ENCODE data around the gene MAP3K5. TPM values are rescaled to one million over a fixed set of nuclear protein-coding genes. Genes with fewer than 3 reads are reported as not detected.
"Not testable (repeated sequence)": the region's sequence is repeated elsewhere in the genome, so short reads cannot be mapped to it uniquely, and the experiment has no call there.

Gene MAP3K5
- polyA plus RNA-seq, 3 donors: 9.6 to 12.0 (median 11.1) TPM

GRCh38 chr6:136584290-136584689 lies 208.0 kb downstream of the MAP3K5 start:
- not testable (repeated sequence) for DNase-seq
- intact Hi-C loops (cut with micrococcal nuclease): loop anchor here (10.0 kb wide), 2 partner anchors 61 to 211 kb away; partner anchors contain the start of gene MAP3K5 (in 1 of the 2)
- WGBS (ENCODE audit: insufficient coverage): 100% methylated on average over 2 of the region's 5 CpGs

GRCh38 chr6:136582711-136583471 lies 209.4 kb downstream of the MAP3K5 start:
- H3K27ac Mint-ChIP-seq: peak overlapping the region; percentile 91 to 97 (median 94)
- intact Hi-C loops (cut with micrococcal nuclease): loop anchor here (10.0 kb wide), 2 partner anchors 62 to 212 kb away; partner anchors contain the start of gene MAP3K5 (in 1 of the 2)
- Histone ChIP-seq H3K27ac (ENCODE audit: low read depth in 1 of 2, low read length in 2 of 2) (peak overlapping the region; percentile 65 to 90), H3K27me3 (ENCODE audit: control insufficient read depth in 2 of 2, insufficient read depth in 2 of 2, low read length in 2 of 2) (no peaks in the 10 kb centered on the region), H3K4me3 (replicated peaks in 1 of 3; ENCODE audit: low read depth in 2 of 3, low read length in 3 of 3) (no peak overlapping the region), H3K4me1 (ENCODE audit: control insufficient read depth in 1 of 2, insufficient read depth in 2 of 2, low read length in 2 of 2) (peaks cover 0 to 3% of the 10 kb centered on the region in 2 donors), H3K36me3 (replicated peaks in 1 of 2; ENCODE audit: control insufficient read depth in 1 of 2, insufficient read depth in 2 of 2, low read length in 2 of 2) (peaks cover 80 to 97% of the 10 kb centered on the region in 2 donors), H3K9ac (ENCODE audit: insufficient read depth, low read length, poor library complexity, severe bottlenecking) (peak overlapping the region; percentile 16), H4K20me1 (ENCODE audit: insufficient read depth, low read length) (no peaks in the 10 kb centered on the region), H3K4me2 (replicated peaks; ENCODE audit: extremely low read depth, low read length, poor library complexity, severe bottlenecking) (no peak overlapping the region), H3K79me2 (ENCODE audit: insufficient read depth, low read length) (no peaks in the 10 kb centered on the region), H2AFZ (ENCODE audit: insufficient read depth, low read depth, low read length, poor library complexity, severe bottlenecking) (no peak overlapping the region), H3K9me3 (replicated peaks in 1 of 2; ENCODE audit: control insufficient read depth in 1 of 2, insufficient read depth in 1 of 2, low read length in 2 of 2) (no peaks in the 10 kb centered on the region)
- no peaks in the 10 kb centered on the region for H3K27me3 Mint-ChIP-seq (ENCODE audit: low read depth in 3 of 3)
- peaks cover 73 to 86% of the 10 kb centered on the region in 2 donors for H3K36me3 Mint-ChIP-seq
- no CpG with 5 or more reads among the region's 3 CpGs for WGBS (ENCODE audit: insufficient coverage)
- peaks cover 2% of the 10 kb centered on the region for H3K4me1 Mint-ChIP-seq
- DNase-seq: peak; percentile 67 to 88 (median 81)
- peak; percentile 78 for TF ChIP-seq CTCF (IDR thresholded peaks at IDR 0.05)
- H3K9me3 Mint-ChIP-seq: peaks cover 0 to 3% (median 0%) of the 10 kb centered on the region in 7 donors
- no peak overlapping the region for H3K4me3 Mint-ChIP-seq

More at GRCh38 chr6:136584290-136584689, 208.0 kb downstream of the MAP3K5 start:
- not testable (repeated sequence) for H3K4me3 ChIP-seq (replicated peaks in 1 of 3; ENCODE audit: low read depth in 2 of 3, low read length in 3 of 3); H3K9me3 Mint-ChIP-seq; H3K9me3 ChIP-seq (replicated peaks in 1 of 2; ENCODE audit: control insufficient read depth in 1 of 2, insufficient read depth in 1 of 2, low read length in 2 of 2); H4K20me1 ChIP-seq (ENCODE audit: insufficient read depth, low read length); H3K4me3 Mint-ChIP-seq; H3K4me1 ChIP-seq (ENCODE audit: control insufficient read depth in 1 of 2, insufficient read depth in 2 of 2, low read length in 2 of 2); H3K27me3 Mint-ChIP-seq (ENCODE audit: low read depth in 3 of 3); H3K79me2 ChIP-seq (ENCODE audit: insufficient read depth, low read length); H3K9ac ChIP-seq (ENCODE audit: insufficient read depth, low read length, poor library complexity, severe bottlenecking); H3K4me1 Mint-ChIP-seq; H3K4me2 ChIP-seq (replicated peaks; ENCODE audit: extremely low read depth, low read length, poor library complexity, severe bottlenecking); H3K27me3 ChIP-seq (ENCODE audit: control insufficient read depth in 2 of 2, insufficient read depth in 2 of 2, low read length in 2 of 2); H2AFZ ChIP-seq (ENCODE audit: insufficient read depth, low read depth, low read length, poor library complexity, severe bottlenecking)
- Mint-ChIP-seq H3K27ac (peak overlapping the region; percentile 91 to 97 (median 94)), H3K36me3 (peaks cover 75 to 88% of the 10 kb centered on the region in 2 donors)
- peak overlapping the region in 1 of 2 donors; percentile 90 for H3K27ac ChIP-seq (ENCODE audit: low read depth in 1 of 2, low read length in 2 of 2)
- H3K36me3 ChIP-seq (replicated peaks in 1 of 2; ENCODE audit: control insufficient read depth in 1 of 2, insufficient read depth in 2 of 2, low read length in 2 of 2): peaks cover 79 to 98% of the 10 kb centered on the region in 2 donors

Measured in CD14-positive monocyte (primary cell).